ENCODE results near the gene COL4A1.

DNA sequence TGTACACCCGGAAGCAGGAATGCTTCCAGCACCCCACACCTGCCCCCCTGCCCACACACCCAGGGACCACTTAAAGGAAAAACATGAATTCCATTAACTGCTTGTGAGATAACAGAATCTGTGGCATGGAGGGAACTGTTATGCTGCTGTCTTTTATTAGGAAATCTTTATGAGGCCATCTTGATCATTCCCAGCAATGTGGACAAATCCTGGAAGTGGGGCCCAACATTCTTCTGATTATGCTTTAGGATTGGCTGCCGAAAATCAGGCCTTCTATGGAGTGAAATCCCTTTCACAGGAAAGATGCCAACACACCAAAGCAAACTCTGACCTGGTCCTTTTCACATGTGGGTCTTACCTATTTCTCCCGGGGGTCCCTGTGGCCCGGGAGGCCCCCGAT is 114.5 kb downstream of the COL4A1 start:
- TF ChIP-seq EZH2phosphoT487 (IDR thresholded peaks at IDR 0.05; ENCODE audit: insufficient read depth, low read depth): no peak
- no peak for TF ChIP-seq EZH2 (IDR thresholded peaks at IDR 0.05; ENCODE audit: insufficient read depth, poor library complexity, severe bottlenecking)

Measured in GM23248 (cell line).